Measurements from ENCODE around the gene NLK. TPM values are rescaled to one million over a fixed set of nuclear protein-coding genes. Genes with fewer than 3 reads are reported as not detected.

NLK gene
- total RNA-seq, 2 donors from 2014 or later = 15.5 to 30.1 TPM

DNA sequence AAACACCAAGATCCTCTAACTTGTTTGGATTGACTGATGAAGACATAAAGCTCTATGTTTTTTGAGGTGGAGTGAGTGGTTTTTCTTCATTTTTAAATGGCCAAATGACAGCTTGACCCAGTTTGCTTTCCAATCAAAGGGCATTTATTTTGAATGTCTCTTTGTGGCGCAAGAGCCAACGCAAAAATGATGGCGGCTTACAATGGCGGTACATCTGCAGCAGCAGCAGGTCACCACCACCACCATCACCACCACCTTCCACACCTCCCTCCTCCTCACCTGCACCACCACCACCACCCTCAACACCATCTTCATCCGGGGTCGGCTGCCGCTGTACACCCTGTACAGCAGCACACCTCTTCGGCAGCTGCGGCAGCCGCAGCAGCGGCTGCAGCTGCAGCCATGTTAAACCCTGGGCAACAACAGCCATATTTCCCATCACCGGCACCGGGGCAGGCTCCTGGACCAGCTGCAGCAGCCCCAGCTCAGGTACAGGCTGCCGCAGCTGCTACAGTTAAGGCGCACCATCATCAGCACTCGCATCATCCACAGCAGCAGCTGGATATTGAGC, 329 bp downstream of the NLK start:
- Histone ChIP-seq H3K9me3 (no peaks in the 10 kb centered on the region), H3K36me3 (replicated peaks in 1 of 2; ENCODE audit: insufficient read depth in 1 of 2, low read depth in 2 of 2) (no peaks in the 10 kb centered on the region), H3K4me1 (peaks cover 50% of the 10 kb centered on the region), H3K4me3 (no peak overlapping the region), H3K27me3 (no peaks in the 10 kb centered on the region), H3K27ac (peak overlapping the region in 1 of 4 donors; percentile 90)
- TF ChIP-seq POLR2A (IDR thresholded peaks at IDR 0.05) = no peak
- TF ChIP-seq, protein P1, sequence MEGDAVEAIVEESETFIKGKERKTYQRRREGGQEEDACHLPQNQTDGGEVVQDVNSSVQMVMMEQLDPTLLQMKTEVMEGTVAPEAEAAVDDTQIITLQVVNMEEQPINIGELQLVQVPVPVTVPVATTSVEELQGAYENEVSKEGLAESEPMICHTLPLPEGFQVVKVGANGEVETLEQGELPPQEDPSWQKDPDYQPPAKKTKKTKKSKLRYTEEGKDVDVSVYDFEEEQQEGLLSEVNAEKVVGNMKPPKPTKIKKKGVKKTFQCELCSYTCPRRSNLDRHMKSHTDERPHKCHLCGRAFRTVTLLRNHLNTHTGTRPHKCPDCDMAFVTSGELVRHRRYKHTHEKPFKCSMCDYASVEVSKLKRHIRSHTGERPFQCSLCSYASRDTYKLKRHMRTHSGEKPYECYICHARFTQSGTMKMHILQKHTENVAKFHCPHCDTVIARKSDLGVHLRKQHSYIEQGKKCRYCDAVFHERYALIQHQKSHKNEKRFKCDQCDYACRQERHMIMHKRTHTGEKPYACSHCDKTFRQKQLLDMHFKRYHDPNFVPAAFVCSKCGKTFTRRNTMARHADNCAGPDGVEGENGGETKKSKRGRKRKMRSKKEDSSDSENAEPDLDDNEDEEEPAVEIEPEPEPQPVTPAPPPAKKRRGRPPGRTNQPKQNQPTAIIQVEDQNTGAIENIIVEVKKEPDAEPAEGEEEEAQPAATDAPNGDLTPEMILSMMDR (IDR thresholded peaks at IDR 0.05) = no peak
- no peak for ATAC-seq
- no peak for DNase-seq
- WGBS, 2 donors = 89 to 93% methylated on average over 15 to 16 of the region's 16 CpGs
- intact Hi-C loops (cut with DNase I) = no loop called here

DNA sequence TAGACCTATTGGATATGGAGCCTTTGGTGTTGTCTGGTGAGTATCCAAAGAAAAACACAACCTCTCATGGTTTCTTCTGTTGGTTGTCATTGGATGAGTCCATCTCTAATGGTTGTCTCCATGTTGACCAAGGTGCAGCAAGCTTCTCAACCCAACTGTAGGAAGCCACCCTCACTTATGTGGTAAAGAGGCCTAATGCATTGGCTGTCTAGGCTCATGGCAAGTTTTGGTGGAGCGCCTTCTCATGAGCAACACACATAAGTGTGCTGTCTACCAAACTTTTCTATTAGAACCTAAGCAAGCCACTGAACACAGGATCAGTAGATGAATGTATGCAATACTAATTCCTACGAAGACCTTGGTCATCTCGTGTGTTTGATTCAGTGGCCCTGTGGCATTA, 819 bp downstream of the NLK start:
- Histone ChIP-seq H3K27me3 (no peaks in the 10 kb centered on the region), H3K9me3 (no peaks in the 10 kb centered on the region), H3K36me3 (replicated peaks in 1 of 2; ENCODE audit: insufficient read depth in 1 of 2, low read depth in 2 of 2) (no peaks in the 10 kb centered on the region), H3K27ac (no peak overlapping the region), H3K4me1 (peaks cover 50% of the 10 kb centered on the region), H3K4me3 (no peak overlapping the region)
- no peak for DNase-seq
- ATAC-seq = no peak
- WGBS, 2 donors = 33 to 46% methylated on average over 2 to 3 of the region's 3 CpGs
- TF ChIP-seq POLR2A (IDR thresholded peaks at IDR 0.05) = no peak
- TF ChIP-seq, protein P1 (IDR thresholded peaks at IDR 0.05) = no peak
- intact Hi-C loops (cut with DNase I) = no loop called here

DNA sequence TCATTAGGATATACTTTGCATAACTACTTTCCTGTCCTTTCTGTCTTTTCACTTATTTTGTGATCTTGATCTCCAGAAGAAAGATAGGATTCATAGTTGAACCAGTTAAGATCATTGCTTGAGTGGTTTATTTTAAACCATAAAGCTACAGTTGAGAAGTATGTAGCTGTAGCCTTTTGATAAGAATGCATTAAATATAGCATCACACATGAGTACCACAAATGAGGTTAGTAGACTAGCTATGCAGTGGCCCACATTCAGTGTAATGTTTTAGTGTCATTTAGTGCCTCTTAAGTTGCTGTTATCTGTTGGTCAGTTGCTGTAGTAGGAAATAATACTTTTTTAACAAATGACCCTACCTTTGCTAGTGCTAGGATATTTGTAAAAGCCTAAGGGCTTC, 1.3 kb downstream of the NLK start:
- H3K9me3 ChIP-seq = no peaks in the 10 kb centered on the region
- no peaks in the 10 kb centered on the region for H3K36me3 ChIP-seq (replicated peaks in 1 of 2; ENCODE audit: insufficient read depth in 1 of 2, low read depth in 2 of 2)
- TF ChIP-seq, protein P1 (IDR thresholded peaks at IDR 0.05) = no peak
- TF ChIP-seq POLR2A (IDR thresholded peaks at IDR 0.05) = no peak
- no peak overlapping the region for H3K4me3 ChIP-seq
- DNase-seq (no peak), ATAC-seq (no peak)
- H3K27me3 ChIP-seq = no peaks in the 10 kb centered on the region
- intact Hi-C loops (cut with DNase I) = no loop called here
- H3K4me1 ChIP-seq = peaks cover 50% of the 10 kb centered on the region
- peak overlapping the region in 1 of 4 donors; percentile 20 for H3K27ac ChIP-seq

DNA sequence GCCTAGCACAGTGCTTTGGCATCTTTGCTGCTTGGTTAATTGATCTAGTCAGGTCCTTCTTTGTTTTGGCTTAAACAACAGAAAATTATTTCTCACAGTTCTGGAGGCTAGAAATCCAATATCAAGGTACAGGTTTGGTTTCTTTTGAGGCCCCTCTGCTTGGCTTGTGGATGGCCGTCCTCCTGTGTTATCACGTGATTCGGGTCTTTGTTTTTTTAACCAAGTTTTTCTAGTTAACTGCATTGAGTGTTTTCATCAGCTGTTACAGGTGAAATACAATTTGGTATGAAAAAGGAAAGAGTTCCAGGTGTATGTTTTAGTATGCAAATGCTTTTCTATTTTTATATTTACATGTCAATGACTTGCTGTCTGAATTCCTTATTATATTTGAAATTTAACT, 2.8 kb downstream of the NLK start:
- DNase-seq = no peak

More for the DNA sequence above, 2.8 kb downstream of the NLK start:
- Histone ChIP-seq H3K27me3 (no peaks in the 10 kb centered on the region), H3K4me1 (peaks cover 60% of the 10 kb centered on the region), H3K27ac (no peak overlapping the region), H3K9me3 (no peaks in the 10 kb centered on the region), H3K4me3 (no peak overlapping the region), H3K36me3 (replicated peaks in 1 of 2; ENCODE audit: insufficient read depth in 1 of 2, low read depth in 2 of 2) (no peaks in the 10 kb centered on the region)
- 23 to 34% methylated on average over 3 of the region's 3 CpGs for WGBS, 2 donors
- TF ChIP-seq, protein P1 (IDR thresholded peaks at IDR 0.05) = no peak
- no peak for TF ChIP-seq POLR2A (IDR thresholded peaks at IDR 0.05)
- ATAC-seq = no peak
- intact Hi-C loops (cut with DNase I) = no loop called here

Data from body of pancreas (tissue), 4 donors.